HTR-8/SVneo (cell line): ENCODE results near the gene VIPR2.

ENCODE experiments used
- DNase-seq: peaks from one replicate; pipeline ENCODE4 v3.0.0; 2011; ENCODE audit warnings: low spot score, mixed read lengths; ENCODE audit not compliant: insufficient read length
- FAIRE-seq: peaks from 2 replicates; lab custom pipeline; 2011; peaks lifted over from hg19 to GRCh38; lab: Jason Lieb, UNC

The VIPR2 gene

DNA sequence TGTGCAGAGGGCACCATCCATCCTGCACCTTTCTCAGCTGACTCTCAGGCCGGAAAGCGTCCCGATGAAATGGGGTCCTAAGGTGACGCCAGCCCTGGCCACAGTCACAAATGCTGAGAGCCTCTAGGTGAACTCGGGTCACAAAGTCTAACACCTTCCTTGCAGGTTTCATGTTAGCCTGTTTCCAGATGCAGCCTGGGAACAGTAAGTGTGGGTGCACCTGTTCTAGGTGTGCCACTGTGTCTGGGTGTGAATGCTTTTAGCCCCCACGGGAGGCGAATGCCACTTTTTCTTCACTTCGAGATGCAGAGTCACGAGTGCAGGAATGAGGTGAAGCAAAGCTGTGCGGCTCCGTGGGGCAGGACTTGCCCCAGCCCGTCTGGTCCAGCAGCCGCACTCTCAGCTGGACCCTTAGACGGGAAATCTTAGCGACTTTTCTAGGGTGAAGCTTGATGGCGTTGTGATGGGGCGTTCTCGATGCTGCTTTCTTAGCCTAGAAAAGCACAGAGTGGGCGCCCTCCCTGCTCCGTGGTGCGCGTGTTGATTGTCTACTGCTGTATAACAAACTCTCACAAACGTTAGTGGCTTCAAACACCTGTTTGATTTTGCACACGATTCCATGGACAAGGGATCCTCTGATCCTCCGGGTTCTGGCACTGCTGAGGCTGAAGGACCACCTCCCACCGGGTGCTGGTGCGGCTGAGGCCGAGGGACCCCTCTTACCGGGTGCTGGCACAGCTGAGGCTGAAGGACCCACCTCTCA lies 13.6 kb upstream of the VIPR2 start:
- no peak for FAIRE-seq
- DNase-seq, result no peak

DNA sequence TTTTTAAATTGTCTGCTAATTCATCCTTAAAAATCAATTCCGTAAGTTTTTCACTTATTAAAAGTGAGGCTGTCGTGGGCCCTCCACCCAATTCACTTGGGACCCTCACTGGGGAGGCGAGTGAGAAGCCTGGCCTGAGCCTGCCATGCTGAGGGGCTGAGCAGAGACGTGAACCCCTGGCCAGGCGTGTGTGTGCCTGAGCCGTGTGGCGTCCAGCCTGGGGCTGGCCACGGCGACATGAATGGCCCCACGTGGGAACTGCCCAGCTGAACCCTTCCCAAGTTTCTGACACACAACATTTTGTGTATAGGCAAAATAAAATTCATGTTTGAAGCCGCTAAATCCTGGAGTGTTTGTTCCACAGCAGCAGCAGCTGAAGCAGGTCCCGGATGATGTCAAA lies 13.0 kb upstream of the VIPR2 start:
- DNase-seq (no peak), FAIRE-seq (no peak)

DNA sequence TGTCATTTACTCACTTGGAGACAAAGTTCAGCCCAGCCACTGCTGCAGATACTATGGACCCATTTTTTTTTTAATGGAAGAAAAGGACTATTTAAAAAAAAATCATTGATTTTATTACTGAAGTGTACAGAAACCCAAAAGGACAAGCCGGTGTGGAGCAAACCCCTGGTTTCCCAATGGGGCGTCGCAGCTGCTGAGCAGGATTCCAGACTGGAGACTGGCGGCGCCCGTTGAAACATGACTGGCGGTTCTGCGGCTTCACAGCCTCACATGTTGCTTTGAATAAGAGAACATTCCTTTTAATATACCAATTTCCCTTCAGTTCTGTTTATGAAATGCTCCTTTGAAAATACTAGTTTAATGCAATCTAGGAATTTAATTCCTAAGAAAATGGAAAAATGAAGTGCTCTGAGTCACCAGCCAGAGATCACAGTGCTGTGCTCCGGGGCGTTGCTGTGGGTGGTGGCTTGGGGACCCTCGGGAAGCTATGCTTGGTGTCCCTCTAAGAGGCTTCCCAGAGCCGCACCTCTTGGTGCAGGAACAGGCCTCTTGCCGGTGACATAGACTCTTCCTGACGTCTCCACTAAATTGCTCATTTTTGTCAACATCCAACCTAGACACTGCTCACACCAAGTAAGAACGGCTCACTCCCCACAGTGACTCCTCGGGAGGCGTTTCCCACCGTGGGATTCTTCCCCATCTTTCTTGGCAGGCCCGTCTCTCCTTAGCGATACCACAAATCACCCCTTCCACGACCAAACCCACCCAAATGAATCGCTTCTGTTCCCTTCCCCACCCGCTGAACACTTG lies 12.0 kb upstream of the VIPR2 start:
- DNase-seq (no peak), FAIRE-seq (no peak)

DNA sequence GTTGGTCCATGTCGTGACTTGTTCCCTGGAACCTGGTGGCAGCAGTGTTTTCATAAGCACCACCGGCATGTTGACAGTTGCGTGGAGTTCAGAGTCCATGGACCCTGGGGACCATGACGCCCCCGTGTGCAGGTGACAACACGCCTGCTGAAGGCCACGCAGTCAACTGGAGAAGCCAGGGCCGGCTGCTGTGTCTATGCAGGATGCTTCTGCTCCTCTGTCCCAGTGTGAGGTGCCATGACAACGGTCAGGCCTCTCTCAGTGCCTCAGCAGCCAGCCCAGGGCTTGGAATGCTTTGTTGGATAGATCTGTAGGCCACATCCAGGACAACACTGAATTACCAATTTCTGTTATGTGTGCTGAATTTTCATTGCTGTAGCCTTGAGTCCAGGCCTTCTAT lies 10.7 kb upstream of the VIPR2 start:
- DNase-seq (no peak), FAIRE-seq (no peak)

DNA sequence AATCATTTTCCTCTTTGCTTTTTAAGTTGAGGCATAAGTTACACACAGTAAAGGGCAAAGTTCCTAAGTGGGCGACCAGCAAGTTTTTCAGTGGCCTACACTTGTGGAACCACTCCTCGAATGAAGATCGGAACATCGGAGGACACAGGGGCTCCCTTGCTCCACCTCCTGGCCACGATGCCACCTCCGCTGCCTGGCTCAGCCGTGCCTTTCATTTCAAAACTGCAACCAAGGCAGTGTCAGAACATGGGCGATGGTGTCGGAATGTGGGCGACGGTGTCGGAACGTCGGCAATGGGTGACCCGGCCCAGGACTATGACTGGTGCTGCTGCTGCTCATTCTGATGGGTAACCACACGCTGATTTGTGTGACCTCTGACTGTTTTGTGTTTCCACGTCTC lies 9.6 kb upstream of the VIPR2 start:
- DNase-seq (no peak), FAIRE-seq (no peak)

- DNase-seq (no peak), FAIRE-seq (no peak)
Observed at GRCh38 chr7:159153511-159153910, 8.8 kb upstream of the VIPR2 start.

DNA sequence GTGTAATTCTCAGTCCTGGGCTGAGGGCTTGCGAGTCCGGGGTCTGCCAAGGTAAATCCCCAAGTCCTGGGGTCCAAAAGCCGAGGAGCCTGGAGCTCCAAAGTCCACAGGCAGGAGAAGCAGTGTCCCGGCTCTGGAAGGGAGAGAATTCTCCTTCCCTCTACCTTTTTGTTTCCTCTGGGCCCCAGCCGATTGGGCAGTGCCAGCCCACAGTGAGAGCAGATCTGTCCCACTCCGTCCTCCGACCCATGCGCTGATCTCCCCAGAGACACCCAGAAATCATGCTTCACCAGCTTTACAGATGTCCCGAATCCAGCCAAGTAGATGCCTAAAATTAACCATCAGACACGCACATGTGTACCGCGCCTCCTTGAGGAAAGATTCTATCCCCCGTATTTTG lies 8.1 kb upstream of the VIPR2 start:
- FAIRE-seq, result no peak

GRCh38 chr7:159151231-159151630 lies 6.6 kb upstream of the VIPR2 start:
- DNase-seq (no peak), FAIRE-seq (no peak)

More for the DNA sequence above, 8.1 kb upstream of the VIPR2 start:
- DNase-seq, result no peak

GRCh38 chr7:159149488-159149887 lies 4.8 kb upstream of the VIPR2 start:
- DNase-seq, result no peak
- FAIRE-seq, result no peak

GRCh38 chr7:159148430-159149395 lies 4.0 kb upstream of the VIPR2 start:
- no peak for DNase-seq
- FAIRE-seq, result no peak

GRCh38 chr7:159147687-159148086 lies 3.0 kb upstream of the VIPR2 start:
- no peak for DNase-seq
- FAIRE-seq, result no peak

DNA sequence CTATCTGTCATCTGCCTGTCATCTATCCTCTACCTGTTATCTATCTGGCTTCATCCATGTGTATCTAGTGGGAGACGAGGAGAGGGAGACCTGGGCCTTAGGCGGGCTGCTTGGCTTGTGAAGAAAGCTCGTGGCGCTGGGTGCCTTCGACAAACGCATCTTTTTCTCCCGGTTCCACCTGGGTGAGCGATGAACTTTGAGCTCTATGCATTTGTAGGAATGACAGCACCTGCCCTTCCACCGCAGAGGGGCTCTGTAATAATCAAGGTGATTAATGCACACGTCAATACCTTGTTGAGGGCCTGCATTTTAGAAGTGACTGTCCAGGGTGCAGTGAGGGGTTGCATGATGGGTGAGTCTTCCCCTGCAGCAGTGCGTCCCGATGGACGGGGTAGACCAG lies 2.6 kb upstream of the VIPR2 start:
- DNase-seq (no peak), FAIRE-seq (no peak)

DNA sequence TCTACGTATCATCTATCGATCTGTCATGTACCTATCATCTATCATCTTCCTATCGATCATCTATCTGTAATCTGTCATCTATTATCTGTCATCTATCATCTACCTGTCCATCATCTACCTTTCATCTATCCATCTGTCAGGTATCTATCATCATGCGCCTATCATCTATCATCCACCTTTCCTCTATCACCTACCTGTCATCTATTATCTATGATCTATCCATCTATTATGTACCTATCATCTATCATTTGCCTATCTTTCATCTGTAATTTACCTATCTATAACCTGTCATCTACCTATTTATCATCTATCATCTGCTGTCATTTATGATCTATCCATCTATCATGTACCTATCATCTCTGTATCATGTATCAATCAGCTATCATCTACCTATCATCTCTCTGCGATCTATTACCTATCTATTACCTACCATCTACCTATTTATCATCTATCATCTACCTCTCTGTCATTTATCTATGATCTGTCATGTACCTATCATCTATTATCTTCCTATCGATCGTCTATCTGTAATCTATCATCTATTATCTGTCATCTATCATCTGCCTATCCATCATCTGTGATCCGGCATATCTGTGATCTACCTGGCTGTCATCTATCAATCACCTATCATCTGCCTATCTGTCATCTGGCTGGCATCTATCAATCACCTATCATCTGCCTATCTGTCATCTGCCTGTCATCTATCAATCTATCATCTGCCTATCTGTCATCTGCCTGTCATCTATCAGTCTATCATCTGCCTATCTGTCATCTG lies 1.6 kb upstream of the VIPR2 start:
- DNase-seq (no peak), FAIRE-seq (no peak)

DNA sequence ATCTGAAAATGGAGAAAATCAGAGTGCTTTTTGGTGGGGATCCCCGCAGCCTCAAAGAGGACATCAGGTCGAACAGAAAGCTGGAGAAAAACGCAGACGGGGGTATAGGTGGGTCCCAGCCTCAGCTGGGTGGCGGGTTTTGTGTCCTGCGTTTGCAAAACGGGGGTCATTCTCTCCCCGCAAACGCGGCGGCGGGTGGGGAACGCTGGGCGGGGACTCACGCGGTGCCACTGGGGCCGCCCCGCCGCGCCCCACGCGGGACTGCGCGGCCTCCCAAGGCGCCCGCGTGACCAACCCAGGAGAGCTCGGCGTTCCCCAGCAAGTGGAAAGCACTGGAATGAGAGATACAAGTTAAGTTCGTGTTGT lies 806 bp upstream of the VIPR2 start:
- DNase-seq (no peak), FAIRE-seq (no peak)

- no peak for FAIRE-seq
- no peak for DNase-seq
Observed at GRCh38 chr7:159143780-159144757, 598 bp downstream of the VIPR2 start.

DNA sequence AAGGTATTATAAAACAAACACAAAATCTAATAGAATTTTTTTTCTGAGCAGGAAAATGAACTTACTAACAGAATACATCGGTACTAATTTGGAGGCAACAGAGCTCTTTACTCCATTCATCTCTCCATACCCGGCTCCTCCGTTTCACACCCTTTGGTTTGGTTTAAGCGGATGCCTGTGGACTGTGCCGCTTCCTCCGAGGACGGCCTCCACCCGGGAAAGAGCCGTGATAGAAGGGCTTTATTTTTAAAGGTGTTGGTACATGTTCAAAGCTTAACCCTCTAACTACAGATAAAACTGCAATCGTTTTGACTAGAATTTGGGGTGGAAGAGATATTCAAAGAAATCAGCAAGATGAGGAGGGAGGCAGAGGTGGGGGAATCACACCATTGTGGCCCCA lies 1.9 kb downstream of the VIPR2 start:
- FAIRE-seq (no peak), DNase-seq (no peak)

DNA sequence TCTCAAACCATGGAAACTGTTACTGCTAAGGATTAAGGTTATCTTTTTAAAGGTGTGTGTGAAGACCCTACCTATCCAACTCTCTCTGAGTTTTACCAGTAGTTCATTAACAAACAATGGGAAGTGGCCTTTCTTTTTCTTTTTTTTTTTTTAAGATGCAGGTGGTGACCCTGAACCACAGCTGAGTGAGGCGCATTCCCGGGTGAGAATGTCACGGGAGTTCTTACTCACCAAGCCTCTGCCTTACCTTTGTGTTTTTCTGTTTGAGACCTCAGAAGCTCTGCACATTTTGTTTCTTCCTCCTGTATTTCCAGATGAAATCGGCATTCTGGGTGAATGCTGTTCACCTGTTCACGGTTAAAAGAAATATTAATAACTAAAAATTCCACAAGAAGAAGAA lies 2.5 kb downstream of the VIPR2 start:
- DNase-seq (no peak), FAIRE-seq (no peak)

- DNase-seq (no peak), FAIRE-seq (no peak)
Observed at GRCh38 chr7:159141660-159142059, 3.0 kb downstream of the VIPR2 start.

DNA sequence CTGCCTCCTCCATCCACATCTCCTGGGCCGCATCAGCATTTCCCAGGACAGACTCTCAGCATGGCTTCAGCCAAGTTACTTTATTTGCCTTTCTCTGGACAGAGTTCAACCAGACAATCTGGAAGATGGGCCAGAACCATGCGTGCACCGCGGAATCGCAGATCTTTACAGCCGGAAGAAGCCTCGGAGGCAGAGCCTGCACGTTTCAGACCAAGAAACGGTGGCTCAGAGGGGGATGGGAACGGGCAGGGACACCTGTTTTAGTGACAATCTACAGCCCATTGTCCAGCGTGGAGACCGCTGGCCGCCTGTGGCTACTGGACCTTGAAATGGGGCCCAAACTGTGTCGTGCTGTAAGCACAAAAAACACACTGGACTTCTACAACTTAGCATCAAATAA lies 3.5 kb downstream of the VIPR2 start:
- DNase-seq, result no peak
- FAIRE-seq, result no peak
